HCEC 1CT (cell line): Measurements from ENCODE around the gene PKP4.

Experiments
- DNase-seq: peaks from one replicate; pipeline ENCODE4 v3.0.0-alpha.2; 2017

The PKP4 gene

DNA sequence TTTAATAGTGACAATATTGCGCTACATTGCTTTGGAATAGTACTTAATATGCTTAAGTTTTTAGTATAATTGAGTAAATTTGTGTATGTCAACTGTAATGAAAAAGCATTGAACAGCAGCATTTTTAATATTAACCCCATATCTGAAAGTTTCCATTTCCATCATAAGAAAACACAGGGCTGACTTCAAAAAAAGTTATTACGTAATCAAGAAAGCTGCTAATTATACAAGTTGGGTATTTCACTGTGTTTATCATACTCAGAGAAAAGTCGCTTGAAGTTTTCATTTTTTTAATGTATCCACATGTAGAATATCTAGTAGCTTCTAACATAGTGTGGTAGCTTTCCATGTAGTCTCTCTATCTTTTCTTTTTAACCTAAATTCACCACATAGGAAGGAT is 146.5 kb downstream of the PKP4 start:
- DNase-seq, result no peak

GRCh38 chr2:158603986-158604385 is 147.2 kb downstream of the PKP4 start:
- no peak for DNase-seq

- no peak for DNase-seq
Measured at GRCh38 chr2:158610059-158610458, 153.3 kb downstream of the PKP4 start.

- DNase-seq, result no peak
Measured at GRCh38 chr2:158616480-158617000, 159.8 kb downstream of the PKP4 start.

GRCh38 chr2:158618891-158619490 is 162.2 kb downstream of the PKP4 start:
- no peak for DNase-seq

DNA sequence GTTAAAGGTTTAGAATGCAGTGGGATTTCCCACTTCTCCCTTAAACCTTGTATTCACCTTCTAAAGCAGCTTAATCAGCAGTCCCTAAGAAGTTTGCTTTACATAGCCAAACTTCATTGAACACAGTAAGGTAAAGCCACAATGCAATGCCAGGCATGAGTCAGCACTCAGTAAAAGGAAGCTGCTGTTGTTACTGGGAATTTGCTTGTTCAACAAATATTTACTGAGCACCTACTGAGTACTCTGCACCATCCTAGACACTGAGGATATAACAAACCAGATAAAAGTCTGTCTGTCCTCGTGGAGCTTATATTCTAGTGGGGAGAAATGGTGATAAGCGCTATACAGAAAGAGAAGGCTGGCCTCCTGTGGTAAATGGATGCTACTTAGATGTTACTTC is 162.7 kb downstream of the PKP4 start:
- DNase-seq, result peak; percentile 45

DNA sequence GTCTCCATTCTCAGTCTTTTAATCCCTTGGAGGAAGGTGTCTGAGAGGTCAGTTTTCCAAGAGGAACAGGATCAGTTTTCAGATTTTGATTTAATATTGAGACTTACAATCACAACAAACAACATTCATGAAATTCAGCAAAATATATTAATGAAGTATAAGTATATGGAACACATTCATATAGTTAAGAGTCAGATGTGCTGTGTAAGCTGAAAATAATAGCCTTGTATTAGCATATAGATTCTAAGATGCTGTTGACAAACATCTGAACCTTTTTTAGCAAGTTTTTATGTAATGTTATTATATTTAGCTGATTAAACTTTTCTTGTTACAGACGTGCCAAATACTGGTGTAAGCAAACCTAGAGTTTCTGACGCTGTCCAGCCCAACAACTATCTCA is 163.9 kb downstream of the PKP4 start:
- no peak for DNase-seq

GRCh38 chr2:158624071-158624667 is 167.4 kb downstream of the PKP4 start:
- DNase-seq, result no peak

- no peak for DNase-seq
Measured at GRCh38 chr2:158624961-158625360, 168.2 kb downstream of the PKP4 start.

DNA sequence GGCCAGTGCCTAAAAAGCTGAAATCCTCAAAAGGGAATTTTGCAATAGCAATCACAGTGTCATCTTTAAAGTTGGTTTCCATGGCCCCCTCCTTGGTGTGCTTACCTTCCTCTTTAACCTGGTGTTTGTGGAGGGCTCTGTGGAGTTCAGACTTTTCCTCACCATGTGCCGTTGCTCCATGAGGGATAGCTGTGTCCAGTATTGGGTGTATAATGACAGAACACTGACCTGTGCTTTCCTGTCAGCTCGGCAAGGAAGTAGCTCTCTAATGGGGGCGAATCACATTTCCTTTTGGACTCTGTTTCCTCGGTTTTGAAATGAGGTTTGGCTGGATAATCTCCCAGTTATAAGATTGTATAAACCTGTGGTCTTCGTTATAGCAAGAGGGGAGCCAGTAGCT is 172.4 kb downstream of the PKP4 start:
- DNase-seq, result no peak

GRCh38 chr2:158633261-158633660 is 176.5 kb downstream of the PKP4 start:
- no peak for DNase-seq

GRCh38 chr2:158634627-158635026 is 177.9 kb downstream of the PKP4 start:
- no peak for DNase-seq

GRCh38 chr2:158635961-158636601 is 179.3 kb downstream of the PKP4 start:
- no peak for DNase-seq

DNA sequence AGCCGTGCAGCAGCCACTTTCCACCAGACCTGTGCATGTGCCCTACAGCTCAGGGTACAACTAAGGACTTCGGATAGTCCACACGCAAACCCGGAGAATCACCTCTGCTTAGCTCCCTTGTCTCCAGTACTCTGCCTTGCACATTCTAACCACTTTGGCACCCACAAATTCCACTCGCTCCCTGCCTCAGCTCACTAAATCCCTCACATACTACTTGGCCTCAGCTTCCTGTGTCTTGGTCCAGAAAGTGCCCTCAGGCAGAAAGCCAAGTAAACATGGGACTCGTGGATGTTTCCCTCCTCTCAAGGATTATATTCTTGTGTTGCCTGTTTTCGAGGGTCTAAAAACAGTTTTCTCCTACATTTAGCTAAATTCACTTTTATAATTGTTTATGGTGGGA is 180.6 kb downstream of the PKP4 start:
- DNase-seq, result no peak

DNA sequence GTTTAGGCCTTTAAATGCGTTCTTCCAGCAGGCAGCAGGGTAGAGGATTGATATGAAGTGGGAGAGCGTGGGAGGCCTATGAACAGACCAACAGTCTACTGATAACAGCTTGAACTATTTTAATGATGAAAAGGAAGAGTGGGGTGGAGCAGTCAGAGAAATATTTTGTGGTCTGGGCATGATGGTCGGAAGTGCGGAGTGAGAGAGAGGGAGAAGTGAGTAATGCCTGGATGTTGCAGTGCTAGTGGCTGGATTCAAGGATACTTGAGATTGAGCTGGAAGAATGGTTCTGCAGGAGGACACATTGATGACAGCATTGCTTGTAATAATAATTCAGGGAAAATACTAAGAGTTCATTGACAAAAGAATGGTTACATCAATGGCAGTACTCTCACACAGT is 187.4 kb downstream of the PKP4 start:
- peak; percentile 54 for DNase-seq

DNA sequence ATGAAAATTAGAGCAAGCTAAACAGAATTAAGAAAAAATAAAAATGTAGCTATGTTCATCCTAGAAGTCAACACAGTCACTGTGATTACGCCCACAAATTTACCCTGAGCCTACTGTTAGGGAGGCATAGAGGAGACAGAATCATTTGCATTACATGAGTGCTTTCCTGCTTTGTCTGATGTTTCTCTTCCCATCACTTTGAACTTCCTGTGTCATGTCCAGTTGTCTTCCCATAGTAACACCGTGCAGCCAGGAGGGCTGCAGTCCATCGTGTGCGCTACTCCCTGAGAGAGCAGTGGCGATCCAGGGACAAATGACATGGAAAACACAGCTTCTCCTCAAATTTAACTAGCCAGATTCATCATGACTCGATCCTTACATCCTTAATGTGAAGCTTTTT is 188.5 kb downstream of the PKP4 start:
- no peak for DNase-seq

- DNase-seq, result no peak
Measured at GRCh38 chr2:158647436-158648231, 190.9 kb downstream of the PKP4 start.

- no peak for DNase-seq
Measured at GRCh38 chr2:158649846-158650245, 193.1 kb downstream of the PKP4 start.

DNA sequence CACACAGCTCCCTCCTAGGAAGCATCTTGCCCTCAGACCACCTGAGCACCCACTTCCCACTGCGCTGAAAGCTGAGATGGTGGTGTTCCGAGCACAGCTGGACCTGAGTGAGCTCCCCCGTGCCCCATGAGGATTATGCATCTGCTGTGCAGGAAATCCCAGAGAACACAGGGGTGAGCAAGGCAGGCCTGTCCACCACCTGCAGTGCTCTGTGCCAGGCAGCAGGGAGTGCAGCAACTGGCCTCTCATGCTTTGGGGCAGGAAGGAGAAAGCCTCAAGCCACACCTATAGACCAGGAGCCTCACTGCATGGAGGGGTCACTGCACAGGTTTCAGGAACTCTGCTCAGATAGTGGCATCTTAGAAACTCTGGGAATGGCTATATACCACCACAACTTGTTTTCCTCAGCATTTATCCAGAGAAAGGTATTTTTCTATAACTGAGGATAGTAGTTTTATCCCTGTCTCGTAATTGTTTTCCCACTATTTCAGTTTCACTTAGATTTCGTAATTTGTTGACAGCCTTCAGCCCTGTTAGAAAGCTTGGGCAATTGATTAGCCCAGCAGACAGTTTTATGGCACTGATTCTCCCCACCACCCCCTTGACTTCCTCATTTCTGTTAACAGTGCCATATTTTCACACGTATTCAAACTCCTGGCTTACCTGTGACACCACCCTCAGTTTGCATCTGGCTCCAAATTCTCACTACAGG is 194.1 kb downstream of the PKP4 start:
- DNase-seq, result no peak

- no peak for DNase-seq
Measured at GRCh38 chr2:158651358-158652057, 194.8 kb downstream of the PKP4 start.

DNA sequence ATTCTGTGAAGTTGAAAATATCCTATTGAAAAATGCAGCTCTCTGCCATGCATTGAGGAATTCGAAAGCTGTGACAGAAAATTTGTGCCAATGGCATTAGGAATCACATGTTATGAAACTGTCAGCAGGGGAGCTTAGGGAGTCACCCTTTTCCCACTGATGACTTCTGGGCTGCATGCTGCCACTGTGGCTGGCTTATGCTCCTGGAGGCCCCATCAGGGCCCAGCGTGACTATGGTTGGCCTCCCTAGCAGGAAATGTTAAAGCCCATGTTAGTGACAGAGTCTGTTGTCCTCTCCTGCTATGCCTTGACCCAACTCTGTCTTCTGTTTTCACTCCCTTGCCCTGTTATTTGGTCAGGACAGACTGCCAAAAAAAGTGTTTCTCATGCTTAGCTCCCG is 198.9 kb downstream of the PKP4 start:
- no peak for DNase-seq

GRCh38 chr2:158656492-158657229 is 199.9 kb downstream of the PKP4 start:
- DNase-seq, result no peak
